ENCODE measurements around the gene A4GALT. TPM values are rescaled to one million over a fixed set of nuclear protein-coding genes. Genes with fewer than 3 reads are reported as not detected.

The A4GALT gene
- total and polyA plus RNA-seq, 2 of the 13 experiments (the other 11 are each of a cell fraction or from before 2014, with no cell fraction given): 0.09 to 1.1 TPM

- TF ChIP-seq, protein P1, sequence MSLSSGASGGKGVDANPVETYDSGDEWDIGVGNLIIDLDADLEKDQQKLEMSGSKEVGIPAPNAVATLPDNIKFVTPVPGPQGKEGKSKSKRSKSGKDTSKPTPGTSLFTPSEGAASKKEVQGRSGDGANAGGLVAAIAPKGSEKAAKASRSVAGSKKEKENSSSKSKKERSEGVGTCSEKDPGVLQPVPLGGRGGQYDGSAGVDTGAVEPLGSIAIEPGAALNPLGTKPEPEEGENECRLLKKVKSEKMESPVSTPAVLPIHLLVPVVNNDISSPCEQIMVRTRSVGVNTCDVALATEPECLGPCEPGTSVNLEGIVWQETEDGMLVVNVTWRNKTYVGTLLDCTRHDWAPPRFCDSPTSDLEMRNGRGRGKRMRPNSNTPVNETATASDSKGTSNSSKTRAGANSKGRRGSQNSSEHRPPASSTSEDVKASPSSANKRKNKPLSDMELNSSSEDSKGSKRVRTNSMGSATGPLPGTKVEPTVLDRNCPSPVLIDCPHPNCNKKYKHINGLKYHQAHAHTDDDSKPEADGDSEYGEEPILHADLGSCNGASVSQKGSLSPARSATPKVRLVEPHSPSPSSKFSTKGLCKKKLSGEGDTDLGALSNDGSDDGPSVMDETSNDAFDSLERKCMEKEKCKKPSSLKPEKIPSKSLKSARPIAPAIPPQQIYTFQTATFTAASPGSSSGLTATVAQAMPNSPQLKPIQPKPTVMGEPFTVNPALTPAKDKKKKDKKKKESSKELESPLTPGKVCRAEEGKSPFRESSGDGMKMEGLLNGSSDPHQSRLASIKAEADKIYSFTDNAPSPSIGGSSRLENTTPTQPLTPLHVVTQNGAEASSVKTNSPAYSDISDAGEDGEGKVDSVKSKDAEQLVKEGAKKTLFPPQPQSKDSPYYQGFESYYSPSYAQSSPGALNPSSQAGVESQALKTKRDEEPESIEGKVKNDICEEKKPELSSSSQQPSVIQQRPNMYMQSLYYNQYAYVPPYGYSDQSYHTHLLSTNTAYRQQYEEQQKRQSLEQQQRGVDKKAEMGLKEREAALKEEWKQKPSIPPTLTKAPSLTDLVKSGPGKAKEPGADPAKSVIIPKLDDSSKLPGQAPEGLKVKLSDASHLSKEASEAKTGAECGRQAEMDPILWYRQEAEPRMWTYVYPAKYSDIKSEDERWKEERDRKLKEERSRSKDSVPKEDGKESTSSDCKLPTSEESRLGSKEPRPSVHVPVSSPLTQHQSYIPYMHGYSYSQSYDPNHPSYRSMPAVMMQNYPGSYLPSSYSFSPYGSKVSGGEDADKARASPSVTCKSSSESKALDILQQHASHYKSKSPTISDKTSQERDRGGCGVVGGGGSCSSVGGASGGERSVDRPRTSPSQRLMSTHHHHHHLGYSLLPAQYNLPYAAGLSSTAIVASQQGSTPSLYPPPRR (CRISPR knock-in tag; IDR thresholded peaks at IDR 0.05; ENCODE audit: borderline replicate concordance): no peak
- no peak for TF ChIP-seq ZC3H4 (CRISPR knock-in tag; IDR thresholded peaks at IDR 0.05; ENCODE audit: borderline replicate concordance)
- no peak for TF ChIP-seq AHR (CRISPR knock-in tag; IDR thresholded peaks at IDR 0.05)
- no peak for TF ChIP-seq CBFB (CRISPR knock-in tag; IDR thresholded peaks at IDR 0.05)
- no peak for TF ChIP-seq ZNF644 (CRISPR knock-in tag; IDR thresholded peaks at IDR 0.05; ENCODE audit: low read depth)
- TF ChIP-seq ETV5 (CRISPR knock-in tag; IDR thresholded peaks at IDR 0.05; ENCODE audit: borderline replicate concordance): no peak
- TF ChIP-seq, protein P2, sequence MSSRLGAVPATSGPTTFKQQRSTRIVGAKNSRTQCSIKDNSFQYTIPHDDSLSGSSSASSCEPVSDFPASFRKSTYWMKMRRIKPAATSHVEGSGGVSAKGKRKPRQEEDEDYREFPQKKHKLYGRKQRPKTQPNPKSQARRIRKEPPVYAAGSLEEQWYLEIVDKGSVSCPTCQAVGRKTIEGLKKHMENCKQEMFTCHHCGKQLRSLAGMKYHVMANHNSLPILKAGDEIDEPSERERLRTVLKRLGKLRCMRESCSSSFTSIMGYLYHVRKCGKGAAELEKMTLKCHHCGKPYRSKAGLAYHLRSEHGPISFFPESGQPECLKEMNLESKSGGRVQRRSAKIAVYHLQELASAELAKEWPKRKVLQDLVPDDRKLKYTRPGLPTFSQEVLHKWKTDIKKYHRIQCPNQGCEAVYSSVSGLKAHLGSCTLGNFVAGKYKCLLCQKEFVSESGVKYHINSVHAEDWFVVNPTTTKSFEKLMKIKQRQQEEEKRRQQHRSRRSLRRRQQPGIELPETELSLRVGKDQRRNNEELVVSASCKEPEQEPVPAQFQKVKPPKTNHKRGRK (CRISPR knock-in tag; IDR thresholded peaks at IDR 0.05): no peak
- TF ChIP-seq, protein P3, sequence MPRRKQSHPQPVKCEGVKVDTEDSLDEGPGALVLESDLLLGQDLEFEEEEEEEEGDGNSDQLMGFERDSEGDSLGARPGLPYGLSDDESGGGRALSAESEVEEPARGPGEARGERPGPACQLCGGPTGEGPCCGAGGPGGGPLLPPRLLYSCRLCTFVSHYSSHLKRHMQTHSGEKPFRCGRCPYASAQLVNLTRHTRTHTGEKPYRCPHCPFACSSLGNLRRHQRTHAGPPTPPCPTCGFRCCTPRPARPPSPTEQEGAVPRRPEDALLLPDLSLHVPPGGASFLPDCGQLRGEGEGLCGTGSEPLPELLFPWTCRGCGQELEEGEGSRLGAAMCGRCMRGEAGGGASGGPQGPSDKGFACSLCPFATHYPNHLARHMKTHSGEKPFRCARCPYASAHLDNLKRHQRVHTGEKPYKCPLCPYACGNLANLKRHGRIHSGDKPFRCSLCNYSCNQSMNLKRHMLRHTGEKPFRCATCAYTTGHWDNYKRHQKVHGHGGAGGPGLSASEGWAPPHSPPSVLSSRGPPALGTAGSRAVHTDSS (CRISPR knock-in tag; conservative IDR thresholded peaks at IDR 0.05): no peak
- TF ChIP-seq HOXA3 (CRISPR knock-in tag; IDR thresholded peaks at IDR 0.05): peak; percentile 25; the same call in 1 of the 2 replicates
- no peak for TF ChIP-seq HNRNPUL1 (IDR thresholded peaks at IDR 0.05; ENCODE audit: low read depth, low read length)
- TF ChIP-seq, protein P4, sequence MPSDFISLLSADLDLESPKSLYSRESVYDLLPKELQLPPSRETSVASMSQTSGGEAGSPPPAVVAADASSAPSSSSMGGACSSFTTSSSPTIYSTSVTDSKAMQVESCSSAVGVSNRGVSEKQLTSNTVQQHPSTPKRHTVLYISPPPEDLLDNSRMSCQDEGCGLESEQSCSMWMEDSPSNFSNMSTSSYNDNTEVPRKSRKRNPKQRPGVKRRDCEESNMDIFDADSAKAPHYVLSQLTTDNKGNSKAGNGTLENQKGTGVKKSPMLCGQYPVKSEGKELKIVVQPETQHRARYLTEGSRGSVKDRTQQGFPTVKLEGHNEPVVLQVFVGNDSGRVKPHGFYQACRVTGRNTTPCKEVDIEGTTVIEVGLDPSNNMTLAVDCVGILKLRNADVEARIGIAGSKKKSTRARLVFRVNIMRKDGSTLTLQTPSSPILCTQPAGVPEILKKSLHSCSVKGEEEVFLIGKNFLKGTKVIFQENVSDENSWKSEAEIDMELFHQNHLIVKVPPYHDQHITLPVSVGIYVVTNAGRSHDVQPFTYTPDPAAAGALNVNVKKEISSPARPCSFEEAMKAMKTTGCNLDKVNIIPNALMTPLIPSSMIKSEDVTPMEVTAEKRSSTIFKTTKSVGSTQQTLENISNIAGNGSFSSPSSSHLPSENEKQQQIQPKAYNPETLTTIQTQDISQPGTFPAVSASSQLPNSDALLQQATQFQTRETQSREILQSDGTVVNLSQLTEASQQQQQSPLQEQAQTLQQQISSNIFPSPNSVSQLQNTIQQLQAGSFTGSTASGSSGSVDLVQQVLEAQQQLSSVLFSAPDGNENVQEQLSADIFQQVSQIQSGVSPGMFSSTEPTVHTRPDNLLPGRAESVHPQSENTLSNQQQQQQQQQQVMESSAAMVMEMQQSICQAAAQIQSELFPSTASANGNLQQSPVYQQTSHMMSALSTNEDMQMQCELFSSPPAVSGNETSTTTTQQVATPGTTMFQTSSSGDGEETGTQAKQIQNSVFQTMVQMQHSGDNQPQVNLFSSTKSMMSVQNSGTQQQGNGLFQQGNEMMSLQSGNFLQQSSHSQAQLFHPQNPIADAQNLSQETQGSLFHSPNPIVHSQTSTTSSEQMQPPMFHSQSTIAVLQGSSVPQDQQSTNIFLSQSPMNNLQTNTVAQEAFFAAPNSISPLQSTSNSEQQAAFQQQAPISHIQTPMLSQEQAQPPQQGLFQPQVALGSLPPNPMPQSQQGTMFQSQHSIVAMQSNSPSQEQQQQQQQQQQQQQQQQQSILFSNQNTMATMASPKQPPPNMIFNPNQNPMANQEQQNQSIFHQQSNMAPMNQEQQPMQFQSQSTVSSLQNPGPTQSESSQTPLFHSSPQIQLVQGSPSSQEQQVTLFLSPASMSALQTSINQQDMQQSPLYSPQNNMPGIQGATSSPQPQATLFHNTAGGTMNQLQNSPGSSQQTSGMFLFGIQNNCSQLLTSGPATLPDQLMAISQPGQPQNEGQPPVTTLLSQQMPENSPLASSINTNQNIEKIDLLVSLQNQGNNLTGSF (CRISPR knock-in tag; IDR thresholded peaks at IDR 0.05): no peak
- TF ChIP-seq FOXO4 (CRISPR knock-in tag; conservative IDR thresholded peaks at IDR 0.05): no peak
- TF ChIP-seq FOSL2 (CRISPR knock-in tag; IDR thresholded peaks at IDR 0.05): no peak
Observed at GRCh38 chr22:42645938-42646568, 74.6 kb downstream of the A4GALT start (continued).

Data from HepG2 (cell line).